K562 (cell line): Measurements from ENCODE around the gene SFXN5. TPM values are rescaled to one million over a fixed set of nuclear protein-coding genes. Genes with fewer than 3 reads are reported as not detected.

Experiments
- CBX8 ChIP-seq: fragments of 200-600 bp; sonication (generic); IDR thresholded peaks from 2 replicates; pipeline ENCODE4 v1.6.1; 2012; ENCODE audit warnings: borderline replicate concordance, mixed run types, low read depth, mild to moderate bottlenecking, moderate library complexity, mixed read lengths, low read length, control low read depth, inconsistent platforms; ENCODE audit not compliant: poor library complexity, severe bottlenecking; ENCODE audit errors: extremely low read depth
- CHCHD3 ChIP-seq: fragments of 250-450 bp; sonication (Bioruptor Pico); IDR thresholded peaks from 2 replicates; pipeline ENCODE4 v2.1.2; 2022; ENCODE audit warnings: mild to moderate bottlenecking
- HDAC2 ChIP-seq: fragments of 450-650 bp; IDR thresholded peaks from 2 replicates; pipeline ENCODE4 v1.6.1; 2016; ENCODE audit warnings: mild to moderate bottlenecking
- HNRNPUL1 ChIP-seq: fragments of 200-400 bp; formaldehyde crosslinking; IDR thresholded peaks from 2 replicates; pipeline ENCODE4 v1.6.1; 2017; ENCODE audit warnings: low read length
- JUND ChIP-seq, 2 experiments: IDR thresholded peaks; 2 replicates in 1 of 2; 3 replicates in 1 of 2; pipeline ENCODE4 v1.6.1; 2011; ENCODE audit warnings: borderline replicate concordance in 2 of 2, low read depth in 2 of 2, low read length in 2 of 2, improper control_type of control experiment in 1 of 2, missing biosample characterization in 1 of 2, missing genetic modification characterization in 1 of 2, missing genetic modification reagents in 1 of 2
- MAFK ChIP-seq: IDR thresholded peaks from 2 replicates; pipeline ENCODE4 v1.6.1; 2011; ENCODE audit warnings: low read length, improper control_type of control experiment
- POLR2H ChIP-seq: IDR thresholded peaks from 2 replicates; pipeline ENCODE4 v1.6.1; 2016; ENCODE audit warnings: missing genetic modification characterization, low read depth, mild to moderate bottlenecking, control low read depth, missing compliant biosample characterization, moderate library complexity
- PTBP1 ChIP-seq: fragments of 200-400 bp; formaldehyde crosslinking; IDR thresholded peaks from 2 replicates; pipeline ENCODE4 v1.6.1; 2017; ENCODE audit warnings: low read depth, low read length
- PYGO2 ChIP-seq: fragments of 450-650 bp; IDR thresholded peaks from 2 replicates; pipeline ENCODE4 v1.6.1; 2016; ENCODE audit warnings: mild to moderate bottlenecking, missing genetic modification characterization, moderate library complexity, missing compliant biosample characterization
- RBM14 ChIP-seq: fragments of 200-400 bp; formaldehyde crosslinking; IDR thresholded peaks from 2 replicates; pipeline ENCODE4 v1.6.1; 2018; ENCODE audit warnings: low read depth, mild to moderate bottlenecking, low read length, moderate library complexity, borderline replicate concordance; ENCODE audit not compliant: insufficient read depth
- RCOR1 ChIP-seq, 2 experiments: IDR thresholded peaks; 2 replicates each; pipeline ENCODE4 v1.6.1; 2012; ENCODE audit warnings: low read depth in 2 of 2, low read length in 2 of 2, borderline replicate concordance in 1 of 2, improper control_type of control experiment in 1 of 2
- TEAD2 ChIP-seq: fragments of 450-650 bp; IDR thresholded peaks from 2 replicates; pipeline ENCODE4 v1.6.1; 2016; ENCODE audit warnings: missing genetic modification characterization, control low read depth, missing compliant biosample characterization
- ZC3H8 ChIP-seq: fragments of 450-650 bp; IDR thresholded peaks from 2 replicates; pipeline ENCODE4 v1.6.1; 2017
- ZNF121 ChIP-seq: sonication (generic); formaldehyde crosslinking; conservative IDR thresholded peaks from 2 replicates; pipeline ENCODE4 v1.8.0; 2022; ENCODE audit warnings: missing genetic modification reagents
- ZNF23 ChIP-seq: fragments of 250-450 bp; sonication (Bioruptor Pico); IDR thresholded peaks from 2 replicates; pipeline ENCODE4 v1.4.0; 2020; ENCODE audit warnings: mild to moderate bottlenecking
- ZNF3 ChIP-seq: fragments of 250-450 bp; sonication (Bioruptor Pico); IDR thresholded peaks from 2 replicates; pipeline ENCODE4 v1.5.0; 2021; ENCODE audit warnings: mild to moderate bottlenecking, moderate library complexity
- polyA plus RNA-seq, 8 experiments: library from polyadenylated mRNA; depleted of rRNA in 4 of 8; stranded (reverse) in 5 of 8; unstranded in 3 of 8; fragments of >200 nt; fragmentation: Nextera tagmentation in 2 of 8; fragmentation: Illumina TruSeq in 1 of 8; extraction: Ambion mirVana in 2 of 8; extraction: Trizol in 1 of 8; gene quantifications; 2 replicates each; pipeline versions ENCODE4 v1.2.1 to v1.2.3, GENCODE V29; 2011 to 2014; ENCODE audit warnings: inconsistent platforms in 1 of 8, missing spikeins in 1 of 8
- total RNA-seq, 7 experiments: library from RNA; depleted of rRNA in 6 of 7; stranded (reverse); fragments of >200 nt in 6 of 7; fragmentation: Illumina TruSeq in 2 of 7; extraction: Trizol in 2 of 7; gene quantifications; 2 replicates each; pipeline versions ENCODE4 v1.2.1 to v1.2.3, GENCODE V29; 2011 to 2021; ENCODE audit warnings: low replicate concordance in 1 of 7
- TF ChIP-seq, protein P1 (sequence below): fragments of 450-650 bp; conservative IDR thresholded peaks from 2 replicates; pipeline ENCODE4 v1.6.1; 2016; ENCODE audit warnings: missing genetic modification characterization, low read depth, mild to moderate bottlenecking, control low read depth, missing compliant biosample characterization
- TF ChIP-seq, protein P2 (sequence below): fragments of 250-450 bp; sonication (Bioruptor Pico); IDR thresholded peaks from 2 replicates; pipeline ENCODE4 v1.5.0; 2021; ENCODE audit warnings: mild to moderate bottlenecking, borderline replicate concordance
- TF ChIP-seq, protein P3 (sequence below): fragments of 450-650 bp; IDR thresholded peaks from 2 replicates; pipeline ENCODE4 v1.6.1; 2014; ENCODE audit warnings: low read depth, mild to moderate bottlenecking, moderate library complexity, borderline replicate concordance

The SFXN5 gene
- total and polyA plus RNA-seq, 9 of the 15 experiments (the other 6 are each of a cell fraction or from before 2014, with no cell fraction given) = 8.3 to 22.6 (median 16.0) TPM

DNA sequence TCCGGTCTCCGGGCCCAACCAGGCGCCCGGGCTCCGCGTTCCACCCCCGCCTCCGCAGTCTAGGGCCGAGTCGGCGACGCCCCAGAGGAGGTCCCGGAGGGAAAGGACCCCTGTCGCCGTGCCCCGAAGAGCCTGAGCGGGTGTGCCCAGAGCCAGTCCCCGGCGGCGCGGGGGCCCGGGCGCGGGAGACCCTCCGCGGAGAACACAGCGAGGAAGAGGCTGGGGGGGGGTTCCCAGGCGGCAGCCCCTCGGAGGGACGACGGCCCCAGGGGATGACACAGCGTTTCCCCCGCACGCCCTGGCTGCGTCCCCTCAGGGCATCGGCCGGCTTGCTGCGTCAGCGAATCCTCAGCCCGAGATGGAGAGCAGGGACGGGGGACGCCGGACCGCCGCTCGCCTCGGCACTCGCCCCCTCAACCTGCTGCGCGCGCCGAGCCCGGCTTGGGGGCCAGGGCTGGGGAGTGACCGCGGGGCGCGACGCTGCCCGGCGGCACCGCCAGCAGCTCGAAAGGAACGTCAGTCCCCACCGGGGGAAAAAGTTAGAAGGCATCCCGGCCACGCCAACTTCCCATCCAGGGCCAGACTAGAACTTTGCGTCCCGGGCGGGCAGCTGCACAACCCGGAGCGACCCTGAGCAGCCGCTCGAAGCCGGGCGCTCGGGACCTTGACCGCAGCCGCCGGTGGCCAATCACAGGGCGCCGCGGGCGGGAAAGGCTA is 711 bp downstream of the SFXN5 start (continued):
- TF ChIP-seq HNRNPUL1 (no peak), ZNF3 (CRISPR knock-in tag) (no peak), ZC3H8 (no peak), TEAD2 (tag) (no peak), PTBP1 (no peak), RCOR1 (IDR thresholded peaks at IDR 0.05; ENCODE audit: borderline replicate concordance in 1 of 2, low read depth in 2 of 2, low read length in 2 of 2) (no peak), MAFK (peak; percentile 76), RBM14 (peak; percentile 39; the same call in 1 of the 2 replicates), HDAC2 (no peak), CHCHD3 (CRISPR knock-in tag) (no peak), POLR2H (tag) (no peak), PYGO2 (tag) (no peak), JUND (IDR thresholded peaks at IDR 0.05; ENCODE audit: borderline replicate concordance, low read depth, low read length) (no peak), JUND (tag; IDR thresholded peaks at IDR 0.05; ENCODE audit: borderline replicate concordance, low read depth, low read length) (no peak), ZNF121 (CRISPR knock-in tag) (no peak), ZNF23 (CRISPR knock-in tag) (no peak), CBX8 (no peak)
- TF ChIP-seq, protein P1, sequence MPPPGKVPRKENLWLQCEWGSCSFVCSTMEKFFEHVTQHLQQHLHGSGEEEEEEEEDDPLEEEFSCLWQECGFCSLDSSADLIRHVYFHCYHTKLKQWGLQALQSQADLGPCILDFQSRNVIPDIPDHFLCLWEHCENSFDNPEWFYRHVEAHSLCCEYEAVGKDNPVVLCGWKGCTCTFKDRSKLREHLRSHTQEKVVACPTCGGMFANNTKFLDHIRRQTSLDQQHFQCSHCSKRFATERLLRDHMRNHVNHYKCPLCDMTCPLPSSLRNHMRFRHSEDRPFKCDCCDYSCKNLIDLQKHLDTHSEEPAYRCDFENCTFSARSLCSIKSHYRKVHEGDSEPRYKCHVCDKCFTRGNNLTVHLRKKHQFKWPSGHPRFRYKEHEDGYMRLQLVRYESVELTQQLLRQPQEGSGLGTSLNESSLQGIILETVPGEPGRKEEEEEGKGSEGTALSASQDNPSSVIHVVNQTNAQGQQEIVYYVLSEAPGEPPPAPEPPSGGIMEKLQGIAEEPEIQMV = no peak
- TF ChIP-seq, protein P2, sequence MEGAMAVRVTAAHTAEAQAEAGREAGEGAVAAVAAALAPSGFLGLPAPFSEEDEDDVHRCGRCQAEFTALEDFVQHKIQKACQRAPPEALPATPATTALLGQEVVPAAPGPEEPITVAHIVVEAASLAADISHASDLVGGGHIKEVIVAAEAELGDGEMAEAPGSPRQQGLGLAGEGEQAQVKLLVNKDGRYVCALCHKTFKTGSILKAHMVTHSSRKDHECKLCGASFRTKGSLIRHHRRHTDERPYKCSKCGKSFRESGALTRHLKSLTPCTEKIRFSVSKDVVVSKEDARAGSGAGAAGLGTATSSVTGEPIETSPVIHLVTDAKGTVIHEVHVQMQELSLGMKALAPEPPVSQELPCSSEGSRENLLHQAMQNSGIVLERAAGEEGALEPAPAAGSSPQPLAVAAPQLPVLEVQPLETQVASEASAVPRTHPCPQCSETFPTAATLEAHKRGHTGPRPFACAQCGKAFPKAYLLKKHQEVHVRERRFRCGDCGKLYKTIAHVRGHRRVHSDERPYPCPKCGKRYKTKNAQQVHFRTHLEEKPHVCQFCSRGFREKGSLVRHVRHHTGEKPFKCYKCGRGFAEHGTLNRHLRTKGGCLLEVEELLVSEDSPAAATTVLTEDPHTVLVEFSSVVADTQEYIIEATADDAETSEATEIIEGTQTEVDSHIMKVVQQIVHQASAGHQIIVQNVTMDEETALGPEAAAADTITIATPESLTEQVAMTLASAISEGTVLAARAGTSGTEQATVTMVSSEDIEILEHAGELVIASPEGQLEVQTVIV = no peak
- TF ChIP-seq, protein P3, sequence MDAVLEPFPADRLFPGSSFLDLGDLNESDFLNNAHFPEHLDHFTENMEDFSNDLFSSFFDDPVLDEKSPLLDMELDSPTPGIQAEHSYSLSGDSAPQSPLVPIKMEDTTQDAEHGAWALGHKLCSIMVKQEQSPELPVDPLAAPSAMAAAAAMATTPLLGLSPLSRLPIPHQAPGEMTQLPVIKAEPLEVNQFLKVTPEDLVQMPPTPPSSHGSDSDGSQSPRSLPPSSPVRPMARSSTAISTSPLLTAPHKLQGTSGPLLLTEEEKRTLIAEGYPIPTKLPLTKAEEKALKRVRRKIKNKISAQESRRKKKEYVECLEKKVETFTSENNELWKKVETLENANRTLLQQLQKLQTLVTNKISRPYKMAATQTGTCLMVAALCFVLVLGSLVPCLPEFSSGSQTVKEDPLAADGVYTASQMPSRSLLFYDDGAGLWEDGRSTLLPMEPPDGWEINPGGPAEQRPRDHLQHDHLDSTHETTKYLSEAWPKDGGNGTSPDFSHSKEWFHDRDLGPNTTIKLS = no peak
